ENCODE data around the gene SMYD3.

The SMYD3 gene

GRCh38 chr1:245888809-245889208 lies 618.3 kb downstream of the SMYD3 start (continued):
- no peak for TF ChIP-seq BCL6B (tag by site-specific recombination; IDR thresholded peaks at IDR 0.05)
- TF ChIP-seq ZNF664 (tag by site-specific recombination; IDR thresholded peaks at IDR 0.05) = no peak
- TF ChIP-seq ZNF571 (tag by site-specific recombination; IDR thresholded peaks at IDR 0.05) = no peak
- no peak for TF ChIP-seq MZF1 (tag by site-specific recombination; IDR thresholded peaks at IDR 0.05; ENCODE audit: borderline replicate concordance)
- TF ChIP-seq ZNF211 (tag by site-specific recombination; IDR thresholded peaks at IDR 0.05; ENCODE audit: low read depth) = no peak
- TF ChIP-seq REST (tag by site-specific recombination; IDR thresholded peaks at IDR 0.05) = no peak

- H3K4me3 ChIP-seq (ENCODE audit: low read depth, low read length) = no peak overlapping the region
- TF ChIP-seq ZNF423 (tag by site-specific recombination; IDR thresholded peaks at IDR 0.05) (no peak), ZSCAN23 (tag by site-specific recombination; IDR thresholded peaks at IDR 0.05) (no peak), ZNF501 (tag by site-specific recombination; IDR thresholded peaks at IDR 0.05) (no peak)
- TF ChIP-seq, protein P1, sequence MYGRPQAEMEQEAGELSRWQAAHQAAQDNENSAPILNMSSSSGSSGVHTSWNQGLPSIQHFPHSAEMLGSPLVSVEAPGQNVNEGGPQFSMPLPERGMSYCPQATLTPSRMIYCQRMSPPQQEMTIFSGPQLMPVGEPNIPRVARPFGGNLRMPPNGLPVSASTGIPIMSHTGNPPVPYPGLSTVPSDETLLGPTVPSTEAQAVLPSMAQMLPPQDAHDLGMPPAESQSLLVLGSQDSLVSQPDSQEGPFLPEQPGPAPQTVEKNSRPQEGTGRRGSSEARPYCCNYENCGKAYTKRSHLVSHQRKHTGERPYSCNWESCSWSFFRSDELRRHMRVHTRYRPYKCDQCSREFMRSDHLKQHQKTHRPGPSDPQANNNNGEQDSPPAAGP (tag by site-specific recombination; IDR thresholded peaks at IDR 0.05) = no peak
- TF ChIP-seq, protein P2, sequence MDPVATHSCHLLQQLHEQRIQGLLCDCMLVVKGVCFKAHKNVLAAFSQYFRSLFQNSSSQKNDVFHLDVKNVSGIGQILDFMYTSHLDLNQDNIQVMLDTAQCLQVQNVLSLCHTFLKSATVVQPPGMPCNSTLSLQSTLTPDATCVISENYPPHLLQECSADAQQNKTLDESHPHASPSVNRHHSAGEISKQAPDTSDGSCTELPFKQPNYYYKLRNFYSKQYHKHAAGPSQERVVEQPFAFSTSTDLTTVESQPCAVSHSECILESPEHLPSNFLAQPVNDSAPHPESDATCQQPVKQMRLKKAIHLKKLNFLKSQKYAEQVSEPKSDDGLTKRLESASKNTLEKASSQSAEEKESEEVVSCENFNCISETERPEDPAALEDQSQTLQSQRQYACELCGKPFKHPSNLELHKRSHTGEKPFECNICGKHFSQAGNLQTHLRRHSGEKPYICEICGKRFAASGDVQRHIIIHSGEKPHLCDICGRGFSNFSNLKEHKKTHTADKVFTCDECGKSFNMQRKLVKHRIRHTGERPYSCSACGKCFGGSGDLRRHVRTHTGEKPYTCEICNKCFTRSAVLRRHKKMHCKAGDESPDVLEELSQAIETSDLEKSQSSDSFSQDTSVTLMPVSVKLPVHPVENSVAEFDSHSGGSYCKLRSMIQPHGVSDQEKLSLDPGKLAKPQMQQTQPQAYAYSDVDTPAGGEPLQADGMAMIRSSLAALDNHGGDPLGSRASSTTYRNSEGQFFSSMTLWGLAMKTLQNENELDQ (tag by site-specific recombination; IDR thresholded peaks at IDR 0.05; ENCODE audit: low read depth) = no peak
- CTCF ChIA-PET = no interaction called here
- POLR2A ChIA-PET = no interaction called here
- no peaks in the 10 kb centered on the region for H3K36me3 ChIP-seq (ENCODE audit: control insufficient read depth in 2 of 2, insufficient read depth in 1 of 2, low read length in 2 of 2)
- H3K4me1 ChIP-seq (ENCODE audit: control insufficient read depth, insufficient read depth, low read length) = no peaks in the 10 kb centered on the region
- H3K27ac ChIP-seq (ENCODE audit: extremely low read depth, low read depth, low read length) = no peak overlapping the region
- H3K9me3 ChIP-seq (ENCODE audit: control insufficient read depth, insufficient read depth, low read depth, low read length) = no peaks in the 10 kb centered on the region
These were observed 619.2 kb downstream of the SMYD3 start for GRCh38 chr1:245887829-245888228.

DNA sequence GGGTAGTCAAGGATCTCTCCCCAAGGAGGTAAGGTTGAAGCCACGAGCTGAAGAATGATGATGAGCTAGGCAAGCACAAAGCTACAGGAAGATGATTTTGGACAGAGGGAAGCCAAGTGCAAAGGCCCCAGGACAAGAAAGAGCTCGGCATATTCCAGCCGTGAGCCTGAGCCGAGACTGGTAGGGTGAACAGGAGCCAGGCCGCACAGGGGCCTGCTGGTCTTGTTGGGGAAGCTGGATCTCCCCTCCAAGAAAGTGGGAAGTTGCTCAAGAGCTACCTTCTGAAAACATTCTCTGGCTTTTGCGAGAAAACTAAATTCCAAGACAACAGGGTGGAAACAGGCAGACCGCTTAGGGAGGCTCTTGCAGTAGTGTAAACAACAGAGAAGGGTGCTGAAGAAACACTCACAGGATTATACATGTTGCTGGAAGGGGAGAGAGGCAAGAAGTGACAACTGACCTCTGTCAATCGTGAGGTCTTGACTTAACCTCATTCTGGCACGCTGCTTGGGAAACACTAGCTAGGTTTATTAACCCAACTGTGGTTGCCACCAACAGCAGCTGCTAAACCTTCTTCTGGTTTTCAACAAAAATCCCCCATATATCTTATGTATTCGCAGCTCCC lies 625.2 kb downstream of the SMYD3 start:
- Histone ChIP-seq H3K36me3 (ENCODE audit: control insufficient read depth in 2 of 2, insufficient read depth in 1 of 2, low read length in 2 of 2) (no peaks in the 10 kb centered on the region), H3K9me3 (ENCODE audit: control insufficient read depth, insufficient read depth, low read depth, low read length) (no peaks in the 10 kb centered on the region), H3K4me3 (ENCODE audit: low read depth, low read length) (no peak overlapping the region), H3K27ac (ENCODE audit: extremely low read depth, low read depth, low read length) (no peak overlapping the region), H3K4me1 (ENCODE audit: control insufficient read depth, insufficient read depth, low read length) (no peaks in the 10 kb centered on the region)
- ChIA-PET POLR2A (no interaction called here), CTCF (no interaction called here)
- TF ChIP-seq KLF1 (tag by site-specific recombination; IDR thresholded peaks at IDR 0.05) = no peak
- TF ChIP-seq ZNF610 (tag by site-specific recombination; IDR thresholded peaks at IDR 0.05; ENCODE audit: borderline replicate concordance) = no peak
- no peak for TF ChIP-seq ZNF157 (tag by site-specific recombination; IDR thresholded peaks at IDR 0.05)
- TF ChIP-seq ZNF416 (tag by site-specific recombination; IDR thresholded peaks at IDR 0.05) = no peak
- TF ChIP-seq ZNF423 (tag by site-specific recombination; IDR thresholded peaks at IDR 0.05) = no peak
- TF ChIP-seq ZBTB20 (tag by site-specific recombination; IDR thresholded peaks at IDR 0.05) = no peak
- no peak for TF ChIP-seq REST (tag by site-specific recombination; IDR thresholded peaks at IDR 0.05)
- TF ChIP-seq ZNF701 (tag by site-specific recombination; IDR thresholded peaks at IDR 0.05) = no peak
- no peak for TF ChIP-seq MEIS1 (CRISPR knock-in tag; IDR thresholded peaks at IDR 0.05; ENCODE audit: borderline replicate concordance)
- TF ChIP-seq ZNF529 (tag by site-specific recombination; IDR thresholded peaks at IDR 0.05; ENCODE audit: insufficient replicate concordance) = no peak
- no peak for TF ChIP-seq ZSCAN5A (tag by site-specific recombination; IDR thresholded peaks at IDR 0.05)
